ENCODE data around the gene GASK1A.

GASK1A gene

GRCh38 chr3:43014956-43015355 lies 35.8 kb downstream of the GASK1A start:
- no peak for DNase-seq

- DNase-seq: no peak
These were observed 36.5 kb downstream of the GASK1A start for GRCh38 chr3:43015572-43015971.

- no peak for DNase-seq
These were observed 37.1 kb downstream of the GASK1A start for GRCh38 chr3:43015991-43016865.

GRCh38 chr3:43017004-43017403 lies 37.9 kb downstream of the GASK1A start:
- DNase-seq: no peak

- DNase-seq: no peak
These were observed 38.6 kb downstream of the GASK1A start for GRCh38 chr3:43017593-43018195.

- DNase-seq: no peak
These were observed 39.1 kb downstream of the GASK1A start for GRCh38 chr3:43018246-43018645.

- no peak for DNase-seq
These were observed 40.1 kb downstream of the GASK1A start for GRCh38 chr3:43019006-43019809.

- DNase-seq: no peak
These were observed 40.7 kb downstream of the GASK1A start for GRCh38 chr3:43019826-43020225.

- no peak for DNase-seq
These were observed 42.1 kb downstream of the GASK1A start for GRCh38 chr3:43021186-43021585.

- no peak for DNase-seq
These were observed 43.0 kb downstream of the GASK1A start for GRCh38 chr3:43022121-43022520.

- DNase-seq: no peak
These were observed 44.0 kb downstream of the GASK1A start for GRCh38 chr3:43023066-43023465.

- no peak for DNase-seq
These were observed 44.6 kb downstream of the GASK1A start for GRCh38 chr3:43023746-43024145.

GRCh38 chr3:43024181-43024885 lies 45.2 kb downstream of the GASK1A start:
- DNase-seq: no peak

GRCh38 chr3:43025423-43025822 lies 46.3 kb downstream of the GASK1A start:
- DNase-seq: no peak

- DNase-seq: no peak
These were observed 48.9 kb downstream of the GASK1A start for GRCh38 chr3:43028001-43028400.

- DNase-seq: no peak
These were observed 49.8 kb downstream of the GASK1A start for GRCh38 chr3:43028678-43029490.

GRCh38 chr3:43030162-43030935 lies 51.2 kb downstream of the GASK1A start:
- no peak for DNase-seq

GRCh38 chr3:43031485-43031884 lies 52.4 kb downstream of the GASK1A start:
- no peak for DNase-seq

- DNase-seq: no peak
These were observed 52.9 kb downstream of the GASK1A start for GRCh38 chr3:43031889-43032545.
